ENCODE results near the gene UNC5CL. TPM values are rescaled to one million over a fixed set of nuclear protein-coding genes. Genes with fewer than 3 reads are reported as not detected.

UNC5CL gene
- total RNA-seq, 3 donors from 2014 or later (not counting 1 experiment from before 2014, with no cell fraction given), result 2.1 to 5.3 (median 4.4) TPM

DNA sequence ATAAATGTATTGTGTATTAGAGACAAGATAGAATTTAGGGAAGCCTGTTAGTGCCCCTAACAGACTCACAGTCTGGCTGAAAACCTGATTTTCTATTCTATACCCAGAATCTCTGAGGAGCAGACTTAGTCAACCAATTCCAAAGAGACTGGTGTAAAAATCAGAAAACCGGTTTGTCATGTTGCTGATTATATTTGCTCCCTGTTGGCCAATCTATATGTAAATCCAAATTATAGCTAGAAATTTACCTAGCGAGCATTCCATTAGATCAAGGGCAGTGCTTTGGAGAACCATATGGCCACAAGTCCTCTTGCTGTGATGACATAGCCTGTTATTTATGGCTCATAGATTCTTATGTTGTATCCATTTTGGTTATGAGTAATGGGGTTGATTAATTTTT lies 38.5 kb upstream of the UNC5CL start:
- Mint-ChIP-seq H3K36me3 (peaks cover 6% of the 10 kb centered on the region), H3K27me3 (ENCODE audit: low read depth in 2 of 2) (no peaks in the 10 kb centered on the region), H3K4me3 (no peak overlapping the region), H3K9me3 (no peaks in the 10 kb centered on the region), H3K27ac (peak overlapping the region in 1 of 2 donors; percentile 55), H3K4me1 (peaks cover 53 to 65% of the 10 kb centered on the region in 2 donors)
- Histone ChIP-seq H3K4me3 (ENCODE audit: low read length) (no peak overlapping the region), H3K9me3 (ENCODE audit: control insufficient read depth, insufficient read depth, low read length) (no peaks in the 10 kb centered on the region), H3K4me1 (ENCODE audit: control insufficient read depth, insufficient read depth, low read length) (peaks cover 15% of the 10 kb centered on the region), H3K36me3 (ENCODE audit: control insufficient read depth, insufficient read depth, low read length) (peaks cover 16% of the 10 kb centered on the region), H3K27ac (ENCODE audit: low read length) (no peak overlapping the region), H3K27me3 (ENCODE audit: control insufficient read depth, insufficient read depth, low read length) (no peaks in the 10 kb centered on the region)
- intact Hi-C loops (cut with micrococcal nuclease), result no loop called here
- TF ChIP-seq CTCF (IDR thresholded peaks at IDR 0.05), result no peak
- DNase-seq, result no peak
- 87% methylated on average over 2 of the region's 2 CpGs for WGBS (ENCODE audit: insufficient coverage)
- no peak for ATAC-seq

DNA sequence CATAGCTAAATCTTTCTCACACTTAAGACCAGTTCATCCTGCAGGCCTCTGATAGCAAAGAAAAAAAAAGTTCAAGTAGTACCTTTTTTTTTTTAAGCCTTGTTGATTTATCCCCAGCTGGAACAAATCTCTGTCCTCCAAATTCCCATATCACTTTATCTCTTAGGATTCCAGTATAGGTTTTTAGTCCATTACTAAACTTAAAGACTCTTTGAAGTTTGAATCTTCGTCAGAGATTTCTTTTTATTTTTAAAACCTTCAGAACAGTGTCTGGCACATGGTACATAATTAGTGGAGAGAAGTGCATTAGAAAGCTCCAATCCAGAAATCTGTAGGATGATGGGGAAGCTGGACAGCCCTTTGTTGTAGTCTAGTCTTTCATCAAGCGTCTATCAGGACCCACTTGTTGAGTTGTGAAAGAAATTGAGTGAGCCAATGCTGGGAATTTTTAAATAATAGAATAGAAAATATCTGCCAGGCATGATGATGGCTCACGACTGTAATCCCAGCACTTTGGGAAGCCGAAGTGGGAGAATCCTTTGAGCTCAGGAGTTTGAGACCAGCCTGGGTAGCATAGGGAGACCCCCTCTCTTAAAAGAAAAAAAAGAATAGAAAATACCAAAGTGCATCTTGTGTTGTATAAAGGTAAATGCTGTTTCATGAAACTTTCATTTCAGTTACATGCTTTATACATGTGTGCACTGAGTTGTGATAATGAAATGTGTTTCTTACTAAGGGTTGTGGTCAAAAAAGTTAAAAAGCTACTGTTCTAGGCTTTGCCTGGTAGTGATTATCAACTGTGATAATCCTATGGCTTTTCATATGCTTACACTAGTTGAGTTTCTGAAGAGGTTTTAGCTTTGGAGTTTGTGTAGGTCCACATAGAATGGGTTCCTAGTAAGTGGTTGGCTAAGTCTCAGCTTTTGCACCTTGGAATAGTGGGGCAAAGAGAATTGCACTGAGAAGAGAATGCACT lies 36.9 kb upstream of the UNC5CL start:
- Histone ChIP-seq H3K27me3 (ENCODE audit: control insufficient read depth, insufficient read depth, low read length) (no peaks in the 10 kb centered on the region), H3K36me3 (ENCODE audit: control insufficient read depth, insufficient read depth, low read length) (peaks cover 10% of the 10 kb centered on the region), H3K4me1 (ENCODE audit: control insufficient read depth, insufficient read depth, low read length) (peaks cover 18% of the 10 kb centered on the region), H3K4me3 (ENCODE audit: low read length) (no peak overlapping the region), H3K9me3 (ENCODE audit: control insufficient read depth, insufficient read depth, low read length) (no peaks in the 10 kb centered on the region), H3K27ac (ENCODE audit: low read length) (no peak overlapping the region)
- Mint-ChIP-seq H3K4me1 (peaks cover 53 to 58% of the 10 kb centered on the region in 2 donors), H3K36me3 (peaks cover 5% of the 10 kb centered on the region), H3K27me3 (ENCODE audit: low read depth in 2 of 2) (no peaks in the 10 kb centered on the region), H3K4me3 (peak overlapping the region; percentile 61), H3K27ac (peak overlapping the region; percentile 90 to 98), H3K9me3 (no peaks in the 10 kb centered on the region)
- no peak for ATAC-seq
- TF ChIP-seq CTCF (IDR thresholded peaks at IDR 0.05), result no peak
- intact Hi-C loops (cut with micrococcal nuclease), result no loop called here
- DNase-seq, result no peak
- 95% methylated on average over 3 of the region's 4 CpGs for WGBS (ENCODE audit: insufficient coverage)

DNA sequence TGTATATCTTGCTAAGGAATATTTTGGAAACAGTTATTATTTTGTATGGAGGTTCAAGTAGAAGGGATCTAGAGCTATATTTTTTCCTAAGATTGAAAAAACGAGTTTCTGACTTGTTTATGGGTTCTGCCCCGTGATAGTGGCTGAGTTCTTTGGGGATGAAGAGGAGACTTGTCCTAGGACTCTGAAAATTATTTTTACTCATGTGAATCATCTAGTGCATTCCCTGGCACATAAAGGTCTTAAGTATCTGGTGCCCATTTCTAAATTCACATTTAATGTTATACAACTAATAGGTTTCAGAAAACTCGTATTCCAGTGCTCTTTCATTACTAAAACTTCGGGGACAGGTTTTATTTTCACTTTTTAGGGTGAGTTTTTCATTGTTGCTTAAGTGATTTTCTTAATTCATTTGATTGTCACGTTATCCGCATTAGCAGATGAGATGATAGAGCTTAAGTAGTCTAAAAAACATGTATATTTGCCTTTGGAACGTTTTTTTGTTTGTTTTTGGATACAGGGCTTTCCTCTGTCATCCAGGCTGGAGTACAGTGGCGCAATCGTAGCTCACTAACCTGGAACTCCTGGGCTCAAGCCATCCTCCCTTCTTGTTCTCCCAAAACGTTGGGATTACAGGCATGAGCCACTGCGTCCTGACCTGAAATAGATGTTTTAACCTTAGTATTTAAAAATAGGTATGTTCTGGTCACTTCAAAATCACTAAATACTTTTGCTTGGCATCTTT lies 35.8 kb upstream of the UNC5CL start:
- ATAC-seq (no peak), DNase-seq (no peak)
- H3K4me3 ChIP-seq (ENCODE audit: low read length), result no peak overlapping the region
- WGBS (ENCODE audit: insufficient coverage), result 73% methylated on average over 7 of the region's 11 CpGs
- H3K27me3 ChIP-seq (ENCODE audit: control insufficient read depth, insufficient read depth, low read length), result no peaks in the 10 kb centered on the region
- intact Hi-C loops (cut with micrococcal nuclease), result loop anchor here (5.0 kb wide), 1 partner anchor 257 kb away; no protein-coding TSS in a partner anchor
- peak overlapping the region; percentile 90 for H3K4me3 Mint-ChIP-seq
- peak overlapping the region; percentile 90 to 98 for H3K27ac Mint-ChIP-seq
- H3K27ac ChIP-seq (ENCODE audit: low read length), result peak overlapping the region; percentile 99
- H3K4me1 ChIP-seq (ENCODE audit: control insufficient read depth, insufficient read depth, low read length), result peaks cover 10% of the 10 kb centered on the region
- peaks cover 51 to 55% of the 10 kb centered on the region in 2 donors for H3K4me1 Mint-ChIP-seq
- no peaks in the 10 kb centered on the region for H3K9me3 Mint-ChIP-seq
- TF ChIP-seq CTCF (IDR thresholded peaks at IDR 0.05), result no peak
- H3K36me3 ChIP-seq (ENCODE audit: control insufficient read depth, insufficient read depth, low read length), result peaks cover 11% of the 10 kb centered on the region
- H3K27me3 Mint-ChIP-seq (ENCODE audit: low read depth in 2 of 2), result no peaks in the 10 kb centered on the region
- H3K9me3 ChIP-seq (ENCODE audit: control insufficient read depth, insufficient read depth, low read length), result no peaks in the 10 kb centered on the region
- no peaks in the 10 kb centered on the region for H3K36me3 Mint-ChIP-seq
